GM12874 (cell line): Measurements from ENCODE around the gene MORN1.

Experiments
- CTCF ChIP-seq: IDR thresholded peaks from 2 replicates; pipeline ENCODE4 v1.5.1; 2011; ENCODE audit warnings: low read depth, mild to moderate bottlenecking, control low read depth, low read length, moderate library complexity; ENCODE audit not compliant: insufficient read depth

MORN1 gene

GRCh38 chr1:2391041-2391930 lies at the start of gene MORN1, which contains the start of gene RER1:
MORN1 (minus strand) TSS chr1:2391554; CDS start chr1:2391533, 21 bp downstream.
RER1 (plus strand) TSS chr1:2391841; CDS start chr1:2395791, 3,950 bp downstream.
- no peak for TF ChIP-seq CTCF

DNA sequence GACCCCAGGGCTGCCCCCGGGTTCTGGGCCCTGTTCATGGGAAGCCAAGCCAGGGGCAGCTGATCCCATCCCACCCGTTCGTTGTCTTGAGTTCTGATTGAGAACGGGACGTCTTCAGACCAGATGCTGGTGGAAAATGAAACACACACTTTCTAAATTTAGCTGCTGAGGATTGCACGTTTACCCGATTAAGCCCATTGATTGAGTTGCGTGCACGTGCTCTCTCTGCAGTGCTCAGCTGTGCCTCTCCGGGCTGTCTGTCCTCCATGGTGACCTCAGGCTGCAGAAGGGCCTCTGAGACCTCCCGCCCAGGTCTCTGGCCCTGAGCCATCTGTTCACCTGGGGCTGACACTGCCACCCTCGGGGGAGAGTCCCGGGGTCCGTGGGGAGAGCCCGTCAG lies 48.0 kb upstream of the MORN1 start:
- TF ChIP-seq CTCF = no peak

DNA sequence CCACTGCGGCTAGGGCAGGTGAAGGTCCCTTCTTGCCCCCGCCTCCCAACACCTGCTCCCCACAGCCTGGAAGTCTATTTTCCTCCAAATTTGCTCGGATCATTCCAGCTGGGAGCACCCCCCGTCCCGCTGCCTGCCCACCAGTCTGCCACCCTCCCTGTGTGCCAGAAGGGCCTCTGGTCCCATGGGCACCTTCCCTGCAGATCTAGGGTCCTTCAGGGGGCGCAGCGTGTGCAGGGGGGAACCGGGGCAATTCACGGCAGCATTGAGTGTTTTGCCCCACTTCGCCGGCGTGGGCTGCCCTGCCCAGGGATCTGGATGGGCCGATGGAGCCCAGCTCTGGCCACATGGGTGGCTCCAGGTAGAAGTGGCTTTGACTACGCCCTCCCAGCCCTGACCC lies 47.3 kb upstream of the MORN1 start:
- no peak for TF ChIP-seq CTCF

DNA sequence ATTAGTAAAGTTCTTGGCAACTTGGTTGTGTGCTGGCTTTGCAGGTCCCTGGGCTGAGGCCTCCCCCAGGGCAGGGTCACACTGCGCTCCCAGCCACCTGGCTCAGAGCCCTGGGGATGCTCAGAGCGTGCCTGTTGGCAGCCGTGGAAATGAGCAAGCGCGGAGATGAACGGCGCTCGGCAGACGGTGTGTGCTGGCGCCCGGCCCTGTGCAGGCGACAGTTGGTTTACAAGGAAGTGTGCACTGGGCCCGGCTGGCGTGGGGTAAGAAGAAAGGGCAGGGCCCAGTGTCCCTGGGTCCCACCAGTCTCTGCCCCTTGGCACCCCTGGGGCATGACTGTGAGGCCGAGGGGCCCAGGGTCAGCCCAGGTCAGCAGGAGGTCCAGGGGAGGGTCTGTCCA lies 46.7 kb upstream of the MORN1 start:
- TF ChIP-seq CTCF = no peak

- TF ChIP-seq CTCF = no peak
These were observed 46.3 kb upstream of the MORN1 start for GRCh38 chr1:2437617-2438016.

- no peak for TF ChIP-seq CTCF
These were observed 45.5 kb upstream of the MORN1 start for GRCh38 chr1:2436876-2437275.

DNA sequence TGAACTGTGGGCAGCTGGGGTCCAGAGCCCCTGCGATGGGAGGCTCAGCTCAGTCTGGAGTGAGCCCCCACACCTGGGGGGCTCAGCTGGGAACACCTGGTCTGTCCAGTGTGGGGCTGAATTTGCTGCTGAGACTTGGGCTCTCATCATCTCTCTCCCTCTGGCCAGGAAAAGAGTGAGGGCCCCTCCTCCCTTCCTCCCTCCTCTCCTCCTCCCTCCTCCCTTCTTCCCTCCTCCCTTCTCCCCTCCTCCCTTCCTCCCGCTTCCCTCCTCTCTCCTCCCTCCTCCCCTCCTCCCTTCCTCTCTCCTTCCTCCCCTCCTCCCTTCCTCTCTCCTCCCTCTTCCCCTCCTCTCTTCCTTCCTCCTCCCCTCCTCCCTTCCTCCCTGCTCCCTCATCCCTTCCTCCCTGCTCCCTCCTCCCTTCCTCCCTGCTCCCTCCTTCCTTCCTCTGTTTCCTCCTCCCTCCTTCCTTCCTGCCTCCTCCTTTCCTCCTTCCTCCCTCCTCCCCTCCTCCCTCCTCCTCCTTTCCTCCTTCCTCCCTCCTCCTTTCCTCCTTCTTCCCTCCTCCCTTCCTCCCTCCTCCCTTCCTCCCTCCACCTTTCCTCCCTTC lies 44.5 kb upstream of the MORN1 start:
- no peak for TF ChIP-seq CTCF
